HG02870 (cell line): Measurements from ENCODE around the gene BACE1.

Experiments
- ATAC-seq: cut with Tn5 transposase; IDR thresholded peaks from one replicate; pipeline ENCODE4 v1.9.1; 2021; ENCODE audit warnings: mild to moderate bottlenecking, moderate library complexity; ENCODE audit not compliant: unreplicated experiment

BACE1 gene

DNA sequence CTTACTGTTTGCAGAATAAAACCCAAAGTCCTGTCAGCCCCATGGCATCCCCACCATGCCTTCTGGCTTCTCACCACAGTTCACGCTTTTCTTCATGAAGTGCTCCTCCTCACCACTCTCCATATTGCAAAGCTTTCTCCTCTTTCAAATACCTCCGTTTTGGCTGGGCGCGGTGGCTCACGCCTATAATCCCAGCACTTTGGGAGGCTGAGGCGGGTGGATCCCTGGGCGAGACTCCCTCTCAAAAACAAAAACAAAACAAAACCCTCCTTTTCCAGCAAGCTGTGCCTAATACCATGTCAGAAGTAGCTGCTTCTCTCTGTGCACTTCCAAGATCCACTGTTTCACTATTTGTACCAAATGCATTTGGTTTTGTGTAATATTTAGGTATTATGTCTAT, 6.7 kb downstream of the BACE1 start:
- ATAC-seq: no peak

DNA sequence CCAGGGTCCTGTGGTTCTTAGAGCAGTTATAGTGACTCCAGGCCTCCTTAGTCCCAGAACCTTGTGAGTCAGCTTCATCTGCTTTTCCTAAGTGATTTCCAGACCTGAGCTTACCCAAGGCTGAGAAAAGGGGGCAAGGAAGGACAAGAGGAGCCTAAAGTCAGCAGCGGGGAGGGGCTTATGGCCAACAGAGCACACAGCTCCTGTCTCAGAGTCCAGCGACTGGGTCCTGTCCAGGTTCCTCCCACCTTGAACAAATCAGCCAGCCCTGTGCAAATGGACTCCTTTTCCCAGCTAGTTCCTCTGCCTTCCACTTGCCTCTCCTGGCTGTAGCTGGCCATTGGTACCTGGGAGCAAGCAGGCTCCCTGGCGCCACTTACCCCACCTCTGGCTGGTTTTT, 10.9 kb downstream of the BACE1 start:
- no peak for ATAC-seq

DNA sequence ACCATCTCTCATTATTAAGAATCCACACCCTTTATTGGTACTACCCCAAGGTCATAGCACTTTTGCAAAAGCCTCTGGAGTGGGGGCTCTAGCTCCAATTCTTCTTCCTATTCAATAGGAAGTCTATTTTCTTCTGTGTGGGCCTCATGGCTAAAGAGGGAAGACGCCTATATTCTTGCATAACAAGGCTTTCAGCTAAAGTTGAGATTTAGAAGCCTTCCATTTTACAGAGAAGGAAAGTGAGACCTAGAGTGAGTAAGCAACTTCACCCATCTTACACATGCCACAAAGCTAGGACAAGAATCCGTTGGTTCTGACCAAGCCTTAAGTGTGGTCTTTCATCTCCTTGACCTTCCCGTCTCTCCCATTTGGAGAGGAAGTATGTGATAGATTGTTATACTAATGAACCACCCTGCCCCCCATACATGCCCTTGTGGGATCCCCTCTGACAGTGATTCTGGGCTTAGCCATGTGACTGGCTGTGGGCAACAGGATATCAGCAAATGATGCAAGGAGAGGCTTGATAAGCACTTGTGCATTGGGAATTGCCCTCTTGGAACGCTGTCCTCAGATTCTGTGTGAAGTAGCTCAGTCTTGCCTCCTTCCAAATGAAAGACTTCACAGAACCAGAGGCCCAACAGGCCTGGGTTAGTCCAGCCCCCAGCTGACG, 12.3 kb downstream of the BACE1 start:
- no peak for ATAC-seq

DNA sequence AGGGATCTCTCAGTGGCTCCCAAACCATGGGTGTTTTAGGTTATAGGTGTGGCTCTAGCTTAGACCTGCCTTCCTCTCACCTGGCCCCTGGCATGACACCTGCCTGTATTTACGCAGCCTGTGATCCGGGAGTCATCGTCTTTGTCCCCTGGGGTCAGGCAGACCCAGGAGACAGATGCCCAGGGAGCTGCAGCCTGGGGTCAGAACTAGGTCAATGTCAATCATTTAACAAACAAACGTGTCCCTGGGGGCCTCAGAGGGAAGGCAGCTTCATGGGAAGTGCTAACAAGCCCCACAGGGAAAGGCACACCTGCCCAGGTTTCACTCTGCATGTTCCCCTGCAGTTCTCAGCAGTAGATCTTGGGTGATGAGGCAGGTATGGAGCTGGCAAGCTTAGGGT, 13.0 kb downstream of the BACE1 start:
- no peak for ATAC-seq

DNA sequence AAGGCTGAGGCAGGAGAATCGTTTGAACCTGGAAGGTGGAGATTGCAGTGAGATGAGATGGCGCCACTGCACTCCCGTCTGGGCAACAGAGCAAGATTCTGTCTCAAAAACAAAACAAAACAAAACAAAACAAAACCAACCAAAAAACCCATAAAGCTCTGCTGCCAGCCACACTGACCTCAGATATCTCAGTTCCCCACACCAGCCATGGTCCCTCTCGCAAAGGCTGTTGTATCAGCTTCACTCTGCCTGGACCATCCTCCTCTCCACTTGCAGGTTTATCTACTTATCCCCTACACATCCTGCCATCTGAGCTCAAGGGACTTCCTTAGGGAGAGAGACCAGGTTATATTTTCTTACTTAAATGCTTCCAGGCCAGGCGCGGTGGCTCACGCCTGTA, 13.8 kb downstream of the BACE1 start:
- no peak for ATAC-seq

DNA sequence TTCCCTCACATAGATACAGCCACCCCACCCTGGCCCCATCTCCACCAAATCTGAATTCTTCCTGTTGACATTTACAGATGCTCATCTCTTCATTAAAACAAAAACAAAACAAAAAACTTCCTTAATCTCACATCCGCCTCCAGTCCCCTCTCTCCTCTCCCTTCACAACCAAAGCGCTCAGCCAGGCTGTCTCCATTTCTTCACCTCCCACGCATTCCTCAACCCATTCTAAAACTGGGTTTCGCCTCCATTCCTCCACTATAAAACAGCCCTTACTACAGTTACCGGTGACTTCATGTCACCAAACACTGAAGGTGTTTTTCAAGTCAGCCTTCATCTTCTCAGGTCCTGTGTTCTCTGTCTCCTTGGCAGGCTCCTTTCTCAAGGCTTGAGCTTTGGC, 15.3 kb downstream of the BACE1 start:
- no peak for ATAC-seq

DNA sequence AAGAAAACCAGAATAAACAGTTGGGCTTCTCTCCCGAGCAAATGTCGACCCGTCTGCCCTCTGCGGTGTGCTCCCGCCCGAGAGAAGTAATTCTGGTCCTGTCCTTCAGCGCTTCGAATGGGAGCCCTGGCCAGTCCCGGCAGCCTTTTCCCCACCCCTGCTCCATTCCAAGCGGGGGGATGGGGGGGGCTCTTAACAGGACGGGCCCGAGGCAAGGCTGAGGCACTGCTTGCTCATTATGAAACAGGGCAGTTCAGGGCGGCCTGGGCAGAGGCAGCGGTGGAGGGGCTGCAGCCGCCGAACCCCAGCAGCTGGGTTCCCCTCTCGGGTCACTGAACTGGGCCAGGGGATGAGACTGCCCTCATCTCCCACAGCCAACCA, 15.8 kb downstream of the BACE1 start:
- no peak for ATAC-seq

DNA sequence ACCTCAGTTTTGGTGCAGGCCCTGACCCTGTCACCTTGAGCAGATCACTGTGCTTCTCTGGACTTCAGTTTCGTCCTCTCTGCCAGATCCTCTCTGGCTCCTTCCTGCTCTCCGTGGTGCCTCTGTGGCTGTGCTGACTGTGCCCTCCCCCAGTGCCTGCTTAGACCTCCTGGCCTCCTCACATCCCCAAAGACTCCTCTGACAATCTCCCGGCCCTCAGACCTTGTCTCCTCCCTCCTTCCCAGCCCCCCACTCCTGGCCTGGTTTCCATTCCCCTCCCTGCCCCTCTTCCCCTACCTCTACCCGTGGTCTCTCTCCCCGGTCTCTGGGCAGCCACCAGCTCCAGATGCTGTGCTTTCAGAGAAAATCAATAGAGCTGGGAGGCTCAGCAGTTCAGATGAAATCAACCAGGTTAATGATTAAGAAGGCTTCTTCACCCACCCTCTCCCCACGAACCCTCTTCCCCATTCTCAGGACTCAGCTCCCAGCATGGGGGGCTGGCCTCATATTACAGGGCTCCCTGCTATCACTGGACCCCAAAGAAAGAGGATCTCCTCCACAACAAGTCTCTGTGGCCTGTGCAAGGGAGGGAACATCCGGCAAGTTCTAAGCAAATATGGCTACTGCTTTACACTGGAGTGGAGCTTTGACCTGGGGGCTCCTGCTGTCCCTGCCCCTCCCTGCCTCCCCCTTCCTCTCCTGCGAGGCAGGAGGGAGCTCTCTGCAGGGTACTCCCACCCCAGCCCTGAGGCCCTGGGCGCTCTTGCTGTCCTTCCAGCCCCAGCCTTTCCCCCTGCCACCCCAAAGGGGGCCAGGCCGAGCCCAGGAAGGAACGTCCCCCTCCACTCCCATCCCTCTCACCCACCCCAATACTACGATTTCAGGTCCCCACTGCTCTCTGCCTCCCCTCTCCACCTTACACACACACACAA, 16.4 kb downstream of the BACE1 start:
- ATAC-seq: no peak

DNA sequence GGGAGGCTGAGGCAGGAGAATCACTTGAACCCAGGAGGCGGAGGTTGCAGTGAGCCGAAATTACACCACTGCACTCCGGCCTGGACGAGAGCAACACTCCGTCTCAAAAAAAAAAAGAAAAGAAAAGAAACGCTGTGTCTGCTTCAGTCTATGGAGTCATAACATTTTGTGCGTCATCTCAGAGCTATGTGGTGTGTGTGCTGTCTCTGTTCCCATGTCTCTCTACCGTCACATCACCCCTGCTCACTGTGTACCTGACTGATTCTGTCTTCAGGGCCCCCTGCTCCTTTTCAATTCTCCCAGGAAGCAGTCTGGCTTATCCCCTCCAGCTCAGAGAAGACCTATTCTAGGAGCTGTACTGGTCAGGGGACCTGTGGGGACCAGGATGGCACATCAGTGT, 17.9 kb downstream of the BACE1 start:
- no peak for ATAC-seq

DNA sequence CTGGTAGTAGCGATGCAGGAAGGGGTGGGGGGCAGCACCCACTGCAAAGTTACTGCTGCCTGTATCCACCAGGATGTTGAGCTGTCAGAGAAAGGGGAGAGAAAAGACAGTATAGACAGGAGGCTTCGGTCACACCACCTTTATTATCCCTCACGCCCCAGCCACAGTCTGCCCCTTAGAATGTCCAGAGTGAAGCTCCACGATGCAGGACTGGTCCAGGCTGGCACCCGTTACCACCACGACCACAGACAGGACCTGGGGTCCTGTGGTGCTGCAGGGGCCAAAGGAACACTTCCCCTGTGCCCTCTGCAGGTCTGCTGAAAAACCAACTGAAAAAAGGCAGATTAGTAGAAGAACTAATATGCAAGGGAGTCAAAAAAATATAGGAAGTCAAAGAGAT, 19.2 kb downstream of the BACE1 start:
- ATAC-seq: no peak

DNA sequence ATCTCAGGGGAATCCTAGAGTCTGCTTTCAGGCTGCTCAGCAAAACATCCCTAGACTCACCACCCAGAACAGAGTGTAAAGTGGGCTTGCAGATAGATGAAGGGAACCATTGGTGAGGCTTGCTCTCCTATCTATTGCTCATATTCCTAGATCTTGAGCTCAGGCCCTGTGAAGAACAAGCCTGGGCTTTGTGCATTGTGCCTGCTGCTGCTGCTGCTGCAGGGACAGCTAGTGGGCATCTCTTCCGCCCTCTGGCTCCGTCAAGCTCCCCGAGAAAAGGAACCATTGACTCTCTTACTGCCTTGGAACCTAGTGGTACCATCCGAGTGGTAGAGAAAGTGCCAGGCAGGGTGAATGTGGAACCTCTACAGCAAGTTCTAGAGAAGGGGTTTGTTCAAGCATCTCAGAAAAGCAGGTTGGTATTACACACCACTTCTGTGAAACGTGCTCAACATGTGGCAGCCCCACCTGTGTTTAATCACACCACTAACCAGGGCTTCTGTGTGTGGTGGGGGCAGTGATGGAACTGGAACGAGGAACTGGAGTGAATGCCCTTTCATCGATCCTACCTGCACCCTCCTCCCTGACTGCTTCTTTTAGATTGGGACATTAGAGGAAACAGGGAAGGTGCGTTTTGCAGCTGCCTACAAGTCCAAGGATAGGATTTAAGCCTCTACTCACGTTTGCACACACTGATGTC, 20.5 kb downstream of the BACE1 start:
- no peak for ATAC-seq

DNA sequence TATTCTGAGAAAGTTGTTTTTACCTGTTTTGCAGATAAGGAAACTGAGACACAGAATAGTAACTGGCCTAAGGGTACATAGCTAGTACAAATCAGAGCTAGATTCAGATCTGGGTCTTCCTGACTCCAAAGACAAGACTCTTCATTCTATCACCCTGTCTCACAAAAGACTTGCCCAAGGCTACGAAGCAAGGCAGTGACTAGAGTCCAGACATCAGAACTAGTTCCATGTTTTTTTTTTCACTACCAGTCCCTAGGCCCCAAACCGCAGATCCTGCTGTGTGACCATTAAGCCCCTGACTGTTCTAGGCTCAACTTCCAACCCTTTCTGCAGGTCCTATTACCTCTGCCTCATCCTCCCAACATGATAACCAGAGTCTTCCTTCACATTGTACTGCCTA, 23.4 kb downstream of the BACE1 start:
- no peak for ATAC-seq

DNA sequence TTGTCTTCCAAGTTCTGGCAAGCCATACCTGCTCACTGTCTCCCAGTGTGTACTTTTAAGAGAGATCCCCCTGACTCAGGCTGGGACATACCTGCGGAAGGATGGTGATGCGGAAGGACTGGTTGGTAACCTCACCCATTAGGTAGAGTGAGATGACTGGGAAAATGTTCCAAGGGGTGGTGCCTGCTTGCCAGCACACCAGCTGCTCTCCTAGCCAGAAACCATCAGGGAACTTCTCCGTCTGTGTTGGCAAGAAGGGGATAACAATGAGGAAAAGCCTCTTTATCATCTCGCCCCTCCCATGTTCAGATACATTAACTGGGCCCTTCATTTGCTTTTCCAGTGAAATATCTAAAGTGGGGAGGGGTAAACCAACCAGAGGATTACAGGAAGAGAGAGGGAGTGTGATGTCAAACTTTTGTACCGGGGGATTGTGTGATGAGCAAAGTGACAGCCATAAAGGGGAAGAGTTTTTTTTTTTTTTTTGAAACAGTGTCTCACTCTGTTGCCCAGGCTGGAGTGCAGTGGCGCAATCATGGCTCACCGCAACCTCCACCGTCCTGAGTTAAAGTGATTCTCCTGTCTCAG, 25.2 kb downstream of the BACE1 start, which contains the start of gene BACE1-AS:
BACE1-AS (plus strand) TSS at position 538 of the 588 bp plus-strand sequence.
- ATAC-seq: no peak

DNA sequence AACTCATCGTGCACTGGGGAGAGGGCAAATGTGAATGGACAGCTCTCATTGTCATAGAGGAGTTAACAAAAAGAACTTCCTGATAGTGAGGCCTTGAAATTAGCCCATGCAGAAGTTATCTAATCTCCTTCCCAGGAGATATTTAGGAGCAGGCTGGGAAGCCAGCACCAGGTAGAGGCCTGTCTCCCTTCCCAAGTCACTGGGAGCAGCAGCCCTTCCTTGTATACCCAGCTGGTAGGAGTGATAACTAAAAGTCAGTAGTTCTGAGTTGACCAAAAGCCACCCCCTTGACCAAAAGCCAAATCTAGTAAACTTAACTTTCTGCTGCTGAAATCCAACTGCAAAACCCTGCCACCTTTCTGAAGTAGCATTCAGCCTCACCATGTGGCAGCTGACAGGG, 26.3 kb downstream of the BACE1 start:
- ATAC-seq: no peak

DNA sequence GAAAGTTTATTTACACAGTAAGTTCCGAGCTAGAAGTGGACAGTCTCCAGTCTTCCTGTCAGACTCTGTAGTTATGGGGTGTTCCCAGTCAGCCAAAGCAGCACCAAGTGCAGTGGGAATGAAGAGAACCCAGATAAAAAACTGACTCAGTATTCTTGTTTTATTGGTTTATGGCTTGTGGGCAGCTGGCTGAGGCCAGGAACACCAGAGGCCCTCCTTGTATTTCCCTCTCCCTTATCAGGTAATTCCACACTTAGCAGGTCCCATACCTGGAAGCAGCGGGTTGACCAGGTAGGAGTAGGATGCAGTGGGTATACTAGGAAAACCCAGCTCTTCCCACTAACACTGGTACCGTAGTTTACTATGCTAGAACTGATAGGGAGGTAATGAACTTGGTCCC, 28.4 kb downstream of the BACE1 start:
- ATAC-seq: no peak

DNA sequence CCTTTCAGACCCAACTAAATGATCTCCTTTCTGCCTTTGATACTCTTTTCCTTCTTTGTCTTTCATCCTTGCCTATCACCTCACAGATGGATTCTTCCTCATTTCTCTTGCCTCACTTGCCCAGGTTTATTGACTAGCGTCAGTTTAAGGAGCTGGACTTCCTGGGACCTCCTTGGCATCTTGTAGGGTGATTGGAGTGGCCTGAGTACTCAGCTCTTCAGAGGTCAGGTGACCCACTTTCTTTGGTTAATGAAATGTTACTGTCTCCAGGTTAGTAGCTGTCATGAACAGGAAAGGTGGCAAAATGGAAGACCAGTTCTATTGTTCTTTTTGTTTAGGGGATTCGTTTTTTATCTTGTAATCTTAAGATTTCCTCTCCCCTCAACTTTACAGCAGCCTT, 29.5 kb downstream of the BACE1 start:
- no peak for ATAC-seq

DNA sequence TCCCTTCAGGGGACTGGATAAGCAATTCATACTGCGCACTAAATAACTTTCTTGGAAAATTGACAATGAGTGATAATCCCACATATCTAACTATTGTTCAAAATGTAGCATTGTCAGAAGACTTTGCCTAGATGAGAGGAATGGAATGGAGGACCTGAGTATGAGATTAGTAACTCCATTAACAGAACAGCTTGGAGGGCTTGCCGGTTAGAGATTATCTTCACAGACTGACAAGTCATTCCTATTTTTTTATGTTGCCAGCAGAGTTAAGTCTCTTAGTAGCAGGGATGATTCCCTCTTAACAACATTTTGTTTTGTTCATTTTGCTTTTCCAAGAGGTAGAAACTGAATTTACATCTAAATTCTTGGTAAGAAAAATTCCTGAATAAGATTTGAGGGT, 32.0 kb downstream of the BACE1 start:
- ATAC-seq: no peak

DNA sequence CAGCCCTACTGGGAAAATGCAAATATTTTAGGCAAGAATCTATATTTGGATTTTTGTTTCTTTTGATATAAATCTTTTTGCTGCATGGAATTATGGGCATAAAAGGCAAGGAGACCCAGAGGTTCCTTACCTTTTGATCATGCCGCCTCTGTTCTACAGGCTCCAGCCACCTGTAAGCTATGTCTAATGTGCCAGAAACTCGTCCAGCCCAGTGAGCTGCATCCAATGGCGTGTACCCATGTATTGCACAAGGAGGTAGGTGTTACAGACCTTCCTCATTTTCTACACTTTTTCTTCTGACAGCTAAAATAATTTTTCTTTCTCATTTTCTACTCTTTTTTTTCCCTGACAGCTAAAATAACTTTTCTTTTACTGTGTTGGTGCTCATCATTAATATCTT, 33.1 kb downstream of the BACE1 start:
- no peak for ATAC-seq

DNA sequence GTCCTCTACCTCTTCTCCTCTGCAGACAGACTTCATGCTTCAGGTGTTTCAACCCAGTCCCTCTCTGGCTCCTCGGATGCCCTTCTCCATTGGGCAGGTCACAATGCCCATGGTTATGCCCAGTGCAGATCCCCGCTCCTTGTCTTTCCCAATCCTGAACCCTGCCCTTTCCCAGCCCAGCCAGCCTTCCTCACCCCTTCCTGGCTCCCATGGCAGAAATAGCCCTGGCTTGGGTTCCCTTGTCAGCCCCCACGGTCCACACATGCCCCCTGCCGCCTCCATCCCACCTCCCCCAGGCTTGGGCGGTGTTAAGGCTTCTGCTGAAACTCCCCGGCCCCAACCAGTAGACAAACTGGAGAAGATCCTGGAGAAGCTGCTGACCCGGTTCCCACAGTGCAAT, 34.2 kb downstream of the BACE1 start:
- no peak for ATAC-seq

DNA sequence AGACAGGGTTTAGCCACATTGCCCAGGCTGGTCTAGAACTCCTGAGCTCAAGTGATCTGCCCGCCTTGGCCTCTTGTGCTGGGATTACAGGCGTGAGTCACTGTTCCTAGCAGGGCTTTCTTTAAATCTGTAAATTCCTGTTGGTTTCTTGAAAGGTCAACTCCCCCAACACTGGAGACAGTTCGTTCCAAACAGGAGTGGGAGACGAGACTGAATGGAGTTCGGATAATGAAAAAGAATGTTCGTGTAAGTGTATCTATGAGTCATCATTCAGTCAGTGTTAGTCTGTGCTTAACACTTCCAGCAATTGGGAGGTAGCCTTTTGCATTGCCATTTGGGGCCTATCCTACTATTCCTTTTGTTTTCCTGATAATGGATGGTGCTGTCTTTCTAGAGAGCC, 34.9 kb downstream of the BACE1 start:
- ATAC-seq: no peak

DNA sequence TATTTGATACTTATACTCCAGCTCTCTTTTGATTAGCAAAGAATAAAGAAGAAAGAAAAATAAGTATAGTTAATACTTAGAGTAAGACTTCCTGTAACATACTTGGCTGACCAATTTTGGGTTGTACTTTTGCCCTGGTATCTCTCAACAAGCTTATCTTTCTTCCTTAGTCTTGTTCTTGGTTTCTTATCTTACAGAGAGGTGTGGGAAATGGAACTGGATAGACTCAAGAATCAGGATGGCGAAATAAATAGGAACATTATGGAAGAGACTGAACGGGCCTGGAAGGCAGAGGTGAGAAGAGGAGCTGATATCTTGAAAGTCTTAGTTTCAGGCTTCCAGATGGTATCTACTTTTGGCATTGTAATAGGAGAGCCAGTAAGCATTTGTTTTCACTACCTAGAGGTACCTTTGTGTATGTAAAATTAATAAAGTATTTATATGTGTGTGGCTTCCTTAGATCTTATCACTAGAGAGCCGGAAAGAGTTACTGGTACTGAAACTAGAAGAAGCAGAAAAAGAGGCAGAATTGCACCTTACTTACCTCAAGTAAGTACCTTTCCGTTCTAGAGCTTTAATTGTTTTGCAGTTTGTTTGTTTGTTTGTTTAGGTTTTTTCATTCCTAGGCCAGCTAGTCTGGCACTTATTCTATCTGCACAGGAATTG, 36.2 kb downstream of the BACE1 start:
- no peak for ATAC-seq
